A549 treated with CORT108297 at 1 μM for 4 hours (cell line): ENCODE data around the gene KRT8. TPM values are rescaled to one million over a fixed set of nuclear protein-coding genes. Genes with fewer than 3 reads are reported as not detected.

Experiments used
- total RNA-seq: library from RNA; stranded (reverse); fragments of 200-300 nt; extraction: Qiagen RNA extraction; gene quantifications from 5 replicates; pipeline ENCODE4 v1.2.3, GENCODE V29; 2022

KRT8 gene
- total RNA-seq = 2,966 to 3,831 TPM (median 3,677 TPM) in 5 replicates

GRCh38 chr12:52904509-52905300, at the start of gene KRT8:
KRT8 (minus strand) TSS chr12:52905076; CDS start chr12:52904981, 95 bp downstream.

GRCh38 chr12:52848661-52849255, 56.1 kb downstream of the KRT8 start, which contains the start of gene KRT78:
KRT78 (minus strand) TSS chr12:52848994; CDS start chr12:52848930, 64 bp downstream.

Other genes starting within 250 kb of the KRT8 start
- not detected in 5 replicates for gene KRT1, start 224.7 kb downstream of the KRT8 start, total RNA-seq
- not detected in 5 replicates for gene KRT77, start 201.6 kb downstream of the KRT8 start, total RNA-seq
- gene KRT76, start 127.7 kb downstream of the KRT8 start, total RNA-seq = not detected in 5 replicates
- gene KRT3, start 109.0 kb downstream of the KRT8 start, total RNA-seq = 0.05 to 0.09 TPM (median 0.06 TPM) in 4 of 5 replicates, not detected in the other
- gene KRT4, start 91.0 kb downstream of the KRT8 start, total RNA-seq = 2.8 to 3.8 TPM (median 3.0 TPM) in 5 replicates
- 0.05 to 0.14 TPM (median 0.09 TPM) in 4 of 5 replicates, not detected in the other for gene KRT79, start 70.8 kb downstream of the KRT8 start, total RNA-seq
- gene KRT78, start 56.1 kb downstream of the KRT8 start, total RNA-seq = 0.08 to 0.14 TPM (median 0.10 TPM) in 3 of 5 replicates, not detected in the others
- gene KRT18, start 44.0 kb upstream of the KRT8 start, total RNA-seq = 2,134 to 2,467 TPM (median 2,380 TPM) in 5 replicates
- 219 to 412 TPM (median 272 TPM) in 5 replicates for gene EIF4B, start 101.4 kb upstream of the KRT8 start, total RNA-seq
- 20.4 to 34.4 TPM (median 32.3 TPM) in 5 replicates for gene TNS2, start 145.0 kb upstream of the KRT8 start, total RNA-seq
- gene SPRYD3, start 174.3 kb upstream of the KRT8 start, total RNA-seq = 35.0 to 41.4 TPM (median 38.4 TPM) in 5 replicates
- gene IGFBP6, start 192.6 kb upstream of the KRT8 start, total RNA-seq = 154 to 257 TPM (median 250 TPM) in 5 replicates
- gene SOAT2, start 198.4 kb upstream of the KRT8 start, total RNA-seq = 0.18 to 0.35 TPM (median 0.21 TPM) in 5 replicates